ENCODE data around the gene GIGYF2.

DNA sequence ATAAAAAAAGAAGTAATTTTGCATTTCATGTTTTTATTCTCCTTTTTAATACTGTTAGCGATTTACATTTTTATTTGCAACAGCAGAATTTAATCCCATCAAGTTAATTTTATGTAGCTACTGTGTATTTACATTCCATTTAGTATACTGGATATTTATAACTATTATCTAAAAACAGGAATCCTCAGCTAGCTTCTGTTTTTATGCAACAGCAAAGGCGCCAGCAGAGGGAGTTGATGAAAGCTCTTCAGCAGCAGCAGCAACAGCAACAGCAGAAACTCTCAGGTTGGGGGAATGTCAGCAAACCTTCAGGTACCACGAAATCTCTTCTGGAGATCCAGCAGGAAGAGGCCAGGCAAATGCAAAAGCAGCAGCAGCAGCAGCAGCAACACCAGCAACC is 146.7 kb downstream of the GIGYF2 start:
- TF ChIP-seq, protein P1, sequence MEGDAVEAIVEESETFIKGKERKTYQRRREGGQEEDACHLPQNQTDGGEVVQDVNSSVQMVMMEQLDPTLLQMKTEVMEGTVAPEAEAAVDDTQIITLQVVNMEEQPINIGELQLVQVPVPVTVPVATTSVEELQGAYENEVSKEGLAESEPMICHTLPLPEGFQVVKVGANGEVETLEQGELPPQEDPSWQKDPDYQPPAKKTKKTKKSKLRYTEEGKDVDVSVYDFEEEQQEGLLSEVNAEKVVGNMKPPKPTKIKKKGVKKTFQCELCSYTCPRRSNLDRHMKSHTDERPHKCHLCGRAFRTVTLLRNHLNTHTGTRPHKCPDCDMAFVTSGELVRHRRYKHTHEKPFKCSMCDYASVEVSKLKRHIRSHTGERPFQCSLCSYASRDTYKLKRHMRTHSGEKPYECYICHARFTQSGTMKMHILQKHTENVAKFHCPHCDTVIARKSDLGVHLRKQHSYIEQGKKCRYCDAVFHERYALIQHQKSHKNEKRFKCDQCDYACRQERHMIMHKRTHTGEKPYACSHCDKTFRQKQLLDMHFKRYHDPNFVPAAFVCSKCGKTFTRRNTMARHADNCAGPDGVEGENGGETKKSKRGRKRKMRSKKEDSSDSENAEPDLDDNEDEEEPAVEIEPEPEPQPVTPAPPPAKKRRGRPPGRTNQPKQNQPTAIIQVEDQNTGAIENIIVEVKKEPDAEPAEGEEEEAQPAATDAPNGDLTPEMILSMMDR (optimal IDR thresholded peaks at IDR 0.05 in 1 of 3, IDR thresholded peaks at IDR 0.05 in 1 of 3, conservative IDR thresholded peaks at IDR 0.05 in 1 of 3; ENCODE audit: extremely low read depth in 1 of 3, insufficient read depth in 2 of 3, low read length in 3 of 3) = peak in 1 of 3 experiments; percentile 4
- no peak for TF ChIP-seq EZH2 (IDR thresholded peaks at IDR 0.05; ENCODE audit: low read length)
